Measurements from ENCODE around the gene TGFA. TPM values are rescaled to one million over a fixed set of nuclear protein-coding genes. Genes with fewer than 3 reads are reported as not detected.

Gene TGFA
- polyA plus RNA-seq, 1 donor (not counting 4 experiments of a cell fraction or from before 2014, with no cell fraction given), result 51.7 TPM

- FAIRE-seq (no peak), DNase-seq (ENCODE audit: low read depth, low spot score) (no peak)
- Histone ChIP-seq H3K4me2 (ENCODE audit: control insufficient read depth, extremely low read depth, insufficient read depth, low read depth, low read length) (no peak overlapping the region), H3K9me3 (ENCODE audit: control insufficient read depth, low read depth, low read length) (no peaks in the 10 kb centered on the region), H4K20me1 (ENCODE audit: control insufficient read depth, extremely low read depth, insufficient read depth, low read length) (peaks cover 3% of the 10 kb centered on the region), H3K4me1 (ENCODE audit: control insufficient read depth, extremely low read depth, insufficient read depth, low read length) (no peaks in the 10 kb centered on the region), H3K4me3 (ENCODE audit: control insufficient read depth in 2 of 3, extremely low read depth in 1 of 3, insufficient read depth in 2 of 3, low read depth in 1 of 3, low read length in 3 of 3) (no peak overlapping the region), H2AFZ (ENCODE audit: control insufficient read depth, low read length) (no peak overlapping the region), H3K9ac (ENCODE audit: control insufficient read depth, extremely low read depth, insufficient read depth, low read length) (no peak overlapping the region), H3K27ac (ENCODE audit: control insufficient read depth, insufficient read depth, low read length) (no peak overlapping the region), H3K27me3 (ENCODE audit: control insufficient read depth, extremely low read depth, insufficient read depth, low read length) (no peaks in the 10 kb centered on the region), H3K79me2 (ENCODE audit: control insufficient read depth, insufficient read depth, low read length) (peaks cover 69% of the 10 kb centered on the region), H3K36me3 (ENCODE audit: control insufficient read depth in 2 of 2, extremely low read depth in 1 of 2, insufficient read depth in 2 of 2, low read length in 2 of 2) (peaks cover 13 to 23% of the 10 kb centered on the region in 2 experiments), H3K9me1 (ENCODE audit: control insufficient read depth, extremely low read depth, insufficient read depth, low read length) (no peaks in the 10 kb centered on the region)
- dilution Hi-C loops (cut with MboI; ENCODE audit: extremely low pct_ligation_motif_present, low sequenced_read_pairs), result loop anchor here (25.0 kb wide), 1 partner anchor 168 kb away; no protein-coding TSS in a partner anchor
- no peak for TF ChIP-seq CTCF (optimal IDR thresholded peaks at IDR 0.05 in 1 of 3, IDR thresholded peaks at IDR 0.05 in 1 of 3, conservative IDR thresholded peaks at IDR 0.05 in 1 of 3; ENCODE audit: extremely low read depth in 1 of 3, insufficient read depth in 2 of 3, low read length in 3 of 3)
- no peak for TF ChIP-seq EZH2 (IDR thresholded peaks at IDR 0.05; ENCODE audit: low read length)
Measured at GRCh38 chr2:70469435-70469834, 84.2 kb downstream of the TGFA start.

DNA sequence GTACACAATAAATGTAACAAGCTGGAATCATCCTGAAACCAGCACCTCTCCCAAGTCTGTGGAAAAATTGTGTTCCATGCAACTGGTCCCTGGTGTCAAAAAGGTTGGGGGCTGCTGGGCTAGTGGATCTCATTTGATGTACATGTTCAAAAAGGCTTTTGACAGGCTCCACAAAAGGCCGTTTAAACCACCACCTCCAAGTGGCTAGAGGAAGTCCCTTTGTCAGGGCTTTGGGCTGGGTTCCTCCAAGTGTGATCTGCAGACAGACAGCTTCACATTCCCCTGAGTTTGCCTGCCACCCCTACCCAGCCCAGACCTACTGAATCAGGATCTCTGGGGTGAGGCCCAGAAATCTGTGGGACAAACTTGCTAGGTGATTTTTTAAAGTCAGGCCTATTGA lies 84.7 kb downstream of the TGFA start:
- H2AFZ ChIP-seq (ENCODE audit: control insufficient read depth, low read length), result no peak overlapping the region
- TF ChIP-seq CTCF (optimal IDR thresholded peaks at IDR 0.05 in 1 of 3, IDR thresholded peaks at IDR 0.05 in 1 of 3, conservative IDR thresholded peaks at IDR 0.05 in 1 of 3; ENCODE audit: extremely low read depth in 1 of 3, insufficient read depth in 2 of 3, low read length in 3 of 3) (no peak), EZH2 (IDR thresholded peaks at IDR 0.05; ENCODE audit: low read length) (no peak)
- no peaks in the 10 kb centered on the region for H3K9me1 ChIP-seq (ENCODE audit: control insufficient read depth, extremely low read depth, insufficient read depth, low read length)
- H4K20me1 ChIP-seq (ENCODE audit: control insufficient read depth, extremely low read depth, insufficient read depth, low read length), result peaks cover 3% of the 10 kb centered on the region
- no peak for FAIRE-seq
- no peaks in the 10 kb centered on the region for H3K9me3 ChIP-seq (ENCODE audit: control insufficient read depth, low read depth, low read length)
- H3K27me3 ChIP-seq (ENCODE audit: control insufficient read depth, extremely low read depth, insufficient read depth, low read length), result no peaks in the 10 kb centered on the region
- no peak overlapping the region for H3K9ac ChIP-seq (ENCODE audit: control insufficient read depth, extremely low read depth, insufficient read depth, low read length)
- H3K36me3 ChIP-seq (ENCODE audit: control insufficient read depth in 2 of 2, extremely low read depth in 1 of 2, insufficient read depth in 2 of 2, low read length in 2 of 2), result peaks cover 19 to 26% of the 10 kb centered on the region in 2 experiments
- no peak overlapping the region for H3K4me3 ChIP-seq (ENCODE audit: control insufficient read depth in 2 of 3, extremely low read depth in 1 of 3, insufficient read depth in 2 of 3, low read depth in 1 of 3, low read length in 3 of 3)
- H3K79me2 ChIP-seq (ENCODE audit: control insufficient read depth, insufficient read depth, low read length), result peaks cover 63% of the 10 kb centered on the region
- H3K27ac ChIP-seq (ENCODE audit: control insufficient read depth, insufficient read depth, low read length), result no peak overlapping the region
- no peak overlapping the region for H3K4me2 ChIP-seq (ENCODE audit: control insufficient read depth, extremely low read depth, insufficient read depth, low read depth, low read length)
- dilution Hi-C loops (cut with MboI; ENCODE audit: extremely low pct_ligation_motif_present, low sequenced_read_pairs), result loop anchor here (25.0 kb wide), 1 partner anchor 168 kb away; no protein-coding TSS in a partner anchor
- DNase-seq (ENCODE audit: low read depth, low spot score), result no peak
- no peaks in the 10 kb centered on the region for H3K4me1 ChIP-seq (ENCODE audit: control insufficient read depth, extremely low read depth, insufficient read depth, low read length)
